GM23338 (cell line): ENCODE results near the gene RUNX1. TPM values are rescaled to one million over a fixed set of nuclear protein-coding genes. Genes with fewer than 3 reads are reported as not detected.

Experiments
- ATAC-seq: fragments of 200-7000 bp; cut with Tn5 transposase; 3 replicates; pipeline ENCODE4 v1.9.1; 2020
- DNase-seq: peaks from one replicate; pipeline ENCODE4 v3.0.0-alpha.2; 2015; ENCODE audit warnings: low spot score
- H2AFZ ChIP-seq: fragments of 200-600 bp; sonication (generic); 2 replicates; pipeline ENCODE4 v1.8.0; 2016; ENCODE audit warnings: antibody characterized with exemption, mild to moderate bottlenecking, moderate library complexity
- H3F3A ChIP-seq: fragments of 200-600 bp; sonication (generic); replicated peaks from 2 replicates; pipeline ENCODE4 v1.8.0; 2017; ENCODE audit warnings: antibody characterized with exemption, mixed run types, low read depth
- H3K27ac ChIP-seq: fragments of 200-600 bp; sonication (generic); 2 replicates; pipeline ENCODE4 v1.6.1; 2016; ENCODE audit warnings: low read depth
- H3K27me3 ChIP-seq: fragments of 200-600 bp; sonication (generic); 2 replicates; pipeline ENCODE4 v1.8.0; 2016; ENCODE audit warnings: mild to moderate bottlenecking, mixed run types, moderate library complexity; ENCODE audit not compliant: insufficient read depth
- H3K36me3 ChIP-seq: fragments of 200-600 bp; sonication (generic); 2 replicates; pipeline ENCODE4 v1.8.0; 2016; ENCODE audit warnings: mild to moderate bottlenecking; ENCODE audit not compliant: insufficient read depth
- H3K4me1 ChIP-seq: fragments of 200-600 bp; sonication (generic); 2 replicates; pipeline ENCODE4 v1.8.0; 2016; ENCODE audit warnings: mild to moderate bottlenecking, moderate library complexity; ENCODE audit not compliant: insufficient read depth
- H3K4me2 ChIP-seq: fragments of 200-600 bp; sonication (generic); 2 replicates; pipeline ENCODE4 v1.7.1; 2017; ENCODE audit warnings: mixed run types
- H3K4me3 ChIP-seq: fragments of 200-600 bp; sonication (generic); 2 replicates; pipeline ENCODE4 v1.6.1; 2016; ENCODE audit warnings: mixed run types
- H3K79me2 ChIP-seq: fragments of 200-600 bp; sonication (generic); replicated peaks from 2 replicates; pipeline ENCODE4 v1.8.0; 2017; ENCODE audit warnings: mild to moderate bottlenecking; ENCODE audit not compliant: insufficient read depth
- H3K9me2 ChIP-seq: fragments of 200-600 bp; sonication (generic); 2 replicates; pipeline ENCODE4 v1.8.0; 2017; ENCODE audit not compliant: insufficient read depth
- H4K20me1 ChIP-seq: fragments of 200-600 bp; sonication (generic); replicated peaks from 2 replicates; pipeline ENCODE4 v1.8.0; 2017; ENCODE audit warnings: mild to moderate bottlenecking; ENCODE audit not compliant: insufficient read depth
- H3K27ac Mint-ChIP-seq: 2 replicates; pipeline ENCODE4 v1.8.0; 2020; ENCODE audit warnings: inconsistent platforms, mild to moderate bottlenecking, moderate library complexity, mixed read lengths
- H3K27me3 Mint-ChIP-seq: 3 replicates; pipeline ENCODE4 v1.8.0; 2022; ENCODE audit warnings: low read depth, mild to moderate bottlenecking, moderate library complexity, mixed read lengths, inconsistent platforms; ENCODE audit not compliant: insufficient read depth, poor library complexity
- H3K36me3 Mint-ChIP-seq: 3 replicates; pipeline ENCODE4 v1.8.0; 2021; ENCODE audit warnings: low read depth, mild to moderate bottlenecking, inconsistent platforms, moderate library complexity, mixed read lengths
- H3K4me1 Mint-ChIP-seq: 3 replicates; pipeline ENCODE4 v1.8.0; 2020; ENCODE audit warnings: mild to moderate bottlenecking, inconsistent platforms, mixed read lengths
- H3K4me3 Mint-ChIP-seq: 3 replicates; pipeline ENCODE4 v1.8.0; 2021; ENCODE audit warnings: moderate library complexity, mild to moderate bottlenecking, inconsistent platforms, mixed read lengths
- H3K9me3 Mint-ChIP-seq: 3 replicates; pipeline ENCODE4 v1.8.0; 2020; ENCODE audit warnings: moderate library complexity, mild to moderate bottlenecking, inconsistent platforms, mixed read lengths
- CREB1 ChIP-seq: fragments of 250-450 bp; sonication (Bioruptor Pico); IDR thresholded peaks from 2 replicates; pipeline ENCODE4 v1.5.0; 2020; ENCODE audit warnings: low read depth, mild to moderate bottlenecking, moderate library complexity
- CTCF ChIP-seq, 2 experiments: fragments of 200-600 bp in 1 of 2; sonication (generic) in 1 of 2; conservative IDR thresholded peaks; 2 replicates each; pipeline versions ENCODE4 v1.5.1 to v1.6.1; 2016 to 2017; ENCODE audit warnings: antibody characterized with exemption in 2 of 2, low read depth in 2 of 2, mild to moderate bottlenecking in 2 of 2, moderate library complexity in 1 of 2
- ETS1 ChIP-seq: IDR thresholded peaks from 2 replicates; pipeline ENCODE4 v1.6.1; 2016; ENCODE audit warnings: antibody characterized with exemption
- EZH2 ChIP-seq: fragments of 200-600 bp; sonication (generic); IDR thresholded peaks from one replicate; pipeline ENCODE4 v1.8.0; 2017; ENCODE audit warnings: antibody characterized with exemption, mild to moderate bottlenecking, low read depth; ENCODE audit not compliant: unreplicated experiment
- EZH2phosphoT487 ChIP-seq: fragments of 200-600 bp; sonication (generic); IDR thresholded peaks from one replicate; pipeline ENCODE4 v1.8.1; 2018; ENCODE audit warnings: antibody characterized with exemption; ENCODE audit not compliant: unreplicated experiment
- JUNB ChIP-seq: IDR thresholded peaks from one replicate; pipeline ENCODE4 v1.6.1; 2016; ENCODE audit warnings: antibody characterized with exemption; ENCODE audit not compliant: unreplicated experiment
- NANOG ChIP-seq: IDR thresholded peaks from 2 replicates; pipeline ENCODE4 v1.6.1; 2016; ENCODE audit warnings: antibody characterized with exemption, borderline replicate concordance
- POLR2AphosphoS5 ChIP-seq: IDR thresholded peaks from 2 replicates; pipeline ENCODE4 v1.6.1; 2016; ENCODE audit warnings: antibody characterized with exemption, low read depth
- REST ChIP-seq: IDR thresholded peaks from one replicate; pipeline ENCODE4 v1.6.1; 2018; ENCODE audit warnings: antibody characterized with exemption; ENCODE audit not compliant: unreplicated experiment
- ZNF114 ChIP-seq: fragments of 250-450 bp; sonication (Bioruptor Pico); IDR thresholded peaks from 2 replicates; pipeline ENCODE4 v1.5.0; 2020; ENCODE audit warnings: mild to moderate bottlenecking, moderate library complexity
- ZNF331 ChIP-seq: fragments of 250-450 bp; sonication (Bioruptor Pico); IDR thresholded peaks from 2 replicates; pipeline ENCODE4 v1.5.0; 2020; ENCODE audit warnings: low read depth, mild to moderate bottlenecking, moderate library complexity
- polyA plus RNA-seq: library from polyadenylated mRNA; unstranded; fragments of >200 nt; fragmentation: Nextera tagmentation; extraction: Ambion mirVana; gene quantifications from 2 replicates; pipeline ENCODE4 v1.2.1, GENCODE V29; 2016
- total RNA-seq: library from RNA; depleted of rRNA; stranded (reverse); fragments of >200 nt; shearing (Covaris generic); gene quantifications from 2 replicates; pipeline ENCODE4 v1.2.3, GENCODE V29; 2014

Gene RUNX1
- total and polyA plus RNA-seq, 2 experiments from 2014 or later, result 0.29 to 1.1 TPM

- no peaks in the 10 kb centered on the region for H3K36me3 Mint-ChIP-seq
- H3K79me2 ChIP-seq, result no peaks in the 10 kb centered on the region
- H3K4me3 Mint-ChIP-seq, result no peak overlapping the region
- no peaks in the 10 kb centered on the region for H3K9me3 Mint-ChIP-seq
- H3K4me1 ChIP-seq, result peaks cover 19% of the 10 kb centered on the region
- H3K4me3 ChIP-seq, result no peak overlapping the region
- H3K4me2 ChIP-seq, result no peak overlapping the region
- H3K27me3 ChIP-seq, result peaks cover 58% of the 10 kb centered on the region
- peaks cover 12% of the 10 kb centered on the region for H4K20me1 ChIP-seq
- 0 out of 2 replicates have a peak, but pooled peaks cover 11% of the 10 kb centered on the region for H3F3A ChIP-seq
- H2AFZ ChIP-seq, result no peak overlapping the region
- no peak for TF ChIP-seq EZH2
- H3K27ac ChIP-seq, result no peak overlapping the region
- H3K4me1 Mint-ChIP-seq, result peaks cover 12% of the 10 kb centered on the region; the same call in 2 of the 3 replicates
- ATAC-seq (no peak), DNase-seq (no peak)
- no peaks in the 10 kb centered on the region for H3K9me2 ChIP-seq
- no peak overlapping the region for H3K27ac Mint-ChIP-seq
- peaks cover 43% of the 10 kb centered on the region for H3K27me3 Mint-ChIP-seq
- no peaks in the 10 kb centered on the region for H3K36me3 ChIP-seq
Measured at GRCh38 chr21:34881839-34882371, 167.2 kb downstream of the RUNX1 start.

GRCh38 chr21:34881421-34881820, 167.7 kb downstream of the RUNX1 start:
- no peak overlapping the region for H3K27ac ChIP-seq
- Mint-ChIP-seq H3K4me1 (peaks cover 12% of the 10 kb centered on the region; the same call in 2 of the 3 replicates), H3K9me3 (no peaks in the 10 kb centered on the region), H3K36me3 (no peaks in the 10 kb centered on the region), H3K27me3 (peaks cover 38% of the 10 kb centered on the region), H3K27ac (no peak overlapping the region), H3K4me3 (no peak overlapping the region)
- H3K9me2 ChIP-seq, result no peaks in the 10 kb centered on the region
- ATAC-seq, result no peak
- peaks cover 54% of the 10 kb centered on the region for H3K27me3 ChIP-seq
- no peak overlapping the region for H2AFZ ChIP-seq
- H3K4me3 ChIP-seq, result no peak overlapping the region
- peaks cover 12% of the 10 kb centered on the region for H4K20me1 ChIP-seq
- no peaks in the 10 kb centered on the region for H3K79me2 ChIP-seq
- no peak for DNase-seq
- no peaks in the 10 kb centered on the region for H3K36me3 ChIP-seq
- peaks cover 17% of the 10 kb centered on the region for H3K4me1 ChIP-seq
- H3F3A ChIP-seq, result 0 out of 2 replicates have a peak, but pooled peaks cover 9% of the 10 kb centered on the region
- no peak for TF ChIP-seq NANOG
- no peak for TF ChIP-seq EZH2phosphoT487
- TF ChIP-seq ZNF114, result no peak
- no peak for TF ChIP-seq POLR2AphosphoS5
- no peak for TF ChIP-seq REST
- TF ChIP-seq JUNB, result no peak
- no peak for TF ChIP-seq CTCF (conservative IDR thresholded peaks at IDR 0.05; ENCODE audit: low read depth in 2 of 2)
- TF ChIP-seq CREB1 (CRISPR knock-in tag), result no peak
- no peak for TF ChIP-seq ETS1
- no peak for TF ChIP-seq EZH2
- no peak for TF ChIP-seq ZNF331 (CRISPR knock-in tag)
- H3K4me2 ChIP-seq, result no peak overlapping the region
